Measurements from ENCODE around the gene FAM156A.
"Not testable (repeated sequence)": the region's sequence is repeated elsewhere in the genome, so short reads cannot be mapped to it uniquely, and the experiment has no call there.

DNA sequence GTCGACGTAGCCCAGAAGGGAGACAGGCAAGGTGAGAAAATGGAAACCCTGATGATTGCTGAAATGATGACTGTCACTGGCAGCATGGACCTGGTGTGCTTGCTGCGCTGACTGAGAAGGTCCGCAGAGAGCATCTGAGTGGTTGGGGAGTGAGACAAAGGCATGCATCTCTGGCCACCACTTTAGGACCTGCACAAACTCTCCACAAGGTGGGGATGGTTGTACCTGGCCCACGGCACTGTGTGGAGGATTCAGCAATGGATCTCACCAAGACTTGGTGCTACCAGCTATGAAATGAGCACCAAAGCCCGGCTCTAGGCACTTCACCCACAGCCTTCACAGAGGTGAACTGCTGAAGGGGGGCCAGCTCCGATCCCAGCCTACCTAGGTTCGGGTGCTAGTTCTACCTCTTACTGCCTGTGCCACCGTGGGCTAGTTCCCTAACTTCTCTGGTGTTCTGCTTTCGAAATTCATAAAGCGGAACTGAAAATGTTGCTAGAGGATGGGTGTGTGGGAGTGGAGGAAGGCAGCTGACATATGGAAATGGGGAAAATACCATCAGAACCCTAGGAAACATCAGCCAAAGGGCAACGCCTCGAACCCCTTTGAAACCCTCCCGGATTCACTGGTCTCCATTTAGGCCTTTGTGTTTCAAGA, 12.4 kb downstream of the FAM156A start:
- TF ChIP-seq, protein P1, sequence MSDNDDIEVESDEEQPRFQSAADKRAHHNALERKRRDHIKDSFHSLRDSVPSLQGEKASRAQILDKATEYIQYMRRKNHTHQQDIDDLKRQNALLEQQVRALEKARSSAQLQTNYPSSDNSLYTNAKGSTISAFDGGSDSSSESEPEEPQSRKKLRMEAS (IDR thresholded peaks at IDR 0.05; ENCODE audit: insufficient read depth, insufficient read length), result not testable (repeated sequence)
- not testable (repeated sequence) for TF ChIP-seq FOS (IDR thresholded peaks at IDR 0.05; ENCODE audit: borderline replicate concordance, insufficient read depth, low read length); POLR2AphosphoS5 (IDR thresholded peaks at IDR 0.05; ENCODE audit: insufficient read depth, low read depth, low read length); EZH2 (IDR thresholded peaks at IDR 0.05; ENCODE audit: borderline replicate concordance, low read depth, low read length, severe bottlenecking); POLR2A (IDR thresholded peaks at IDR 0.05; ENCODE audit: low read depth, low read length)
- TF ChIP-seq, protein P2, sequence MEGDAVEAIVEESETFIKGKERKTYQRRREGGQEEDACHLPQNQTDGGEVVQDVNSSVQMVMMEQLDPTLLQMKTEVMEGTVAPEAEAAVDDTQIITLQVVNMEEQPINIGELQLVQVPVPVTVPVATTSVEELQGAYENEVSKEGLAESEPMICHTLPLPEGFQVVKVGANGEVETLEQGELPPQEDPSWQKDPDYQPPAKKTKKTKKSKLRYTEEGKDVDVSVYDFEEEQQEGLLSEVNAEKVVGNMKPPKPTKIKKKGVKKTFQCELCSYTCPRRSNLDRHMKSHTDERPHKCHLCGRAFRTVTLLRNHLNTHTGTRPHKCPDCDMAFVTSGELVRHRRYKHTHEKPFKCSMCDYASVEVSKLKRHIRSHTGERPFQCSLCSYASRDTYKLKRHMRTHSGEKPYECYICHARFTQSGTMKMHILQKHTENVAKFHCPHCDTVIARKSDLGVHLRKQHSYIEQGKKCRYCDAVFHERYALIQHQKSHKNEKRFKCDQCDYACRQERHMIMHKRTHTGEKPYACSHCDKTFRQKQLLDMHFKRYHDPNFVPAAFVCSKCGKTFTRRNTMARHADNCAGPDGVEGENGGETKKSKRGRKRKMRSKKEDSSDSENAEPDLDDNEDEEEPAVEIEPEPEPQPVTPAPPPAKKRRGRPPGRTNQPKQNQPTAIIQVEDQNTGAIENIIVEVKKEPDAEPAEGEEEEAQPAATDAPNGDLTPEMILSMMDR (IDR thresholded peaks at IDR 0.05; ENCODE audit: extremely low read depth in 1 of 2, insufficient read depth in 1 of 2, low read depth in 1 of 2, low read length in 2 of 2), result not testable (repeated sequence)
